Fibroblast of the aortic adventitia (primary cell): ENCODE measurements around the gene FANCD2. TPM values are rescaled to one million over a fixed set of nuclear protein-coding genes. Genes with fewer than 3 reads are reported as not detected.
A peak's percentile ranks its signal among the peaks of the same experiment; 100 is the strongest.
"Not testable (repeated sequence)": the region's sequence is repeated elsewhere in the genome, so short reads cannot be mapped to it uniquely, and the experiment has no call there.

ENCODE experiments used
- DNase-seq: peaks from one replicate; pipeline ENCODE4 v3.0.0-alpha.2; 2010; ENCODE audit warnings: low read depth
- H3K4me3 ChIP-seq: 2 replicates; pipeline ENCODE4 v1.5.1; 2011; ENCODE audit warnings: low read depth, mild to moderate bottlenecking, control low read depth, low read length, moderate library complexity
- CTCF ChIP-seq: IDR thresholded peaks from 2 replicates; pipeline ENCODE4 v1.5.1; 2011; ENCODE audit warnings: mild to moderate bottlenecking, low read length, control low read depth, inconsistent platforms; ENCODE audit not compliant: insufficient read depth
- total RNA-seq: library from RNA; depleted of rRNA; stranded (reverse); fragments of >200 nt; gene quantifications from 2 replicates; pipeline ENCODE4 v1.2.3, GENCODE V29; 2012; ENCODE audit warnings: low replicate concordance

Gene FANCD2
- total RNA-seq, 1 donor, result 26.8 TPM

- no peak for TF ChIP-seq CTCF
- H3K4me3 ChIP-seq, result no peak overlapping the region
- DNase-seq, result no peak
Measured at GRCh38 chr3:10122724-10123123, 96.5 kb downstream of the FANCD2 start.

GRCh38 chr3:10135872-10136271, 109.6 kb downstream of the FANCD2 start:
- H3K4me3 ChIP-seq, DNase-seq: not testable (repeated sequence)

DNA sequence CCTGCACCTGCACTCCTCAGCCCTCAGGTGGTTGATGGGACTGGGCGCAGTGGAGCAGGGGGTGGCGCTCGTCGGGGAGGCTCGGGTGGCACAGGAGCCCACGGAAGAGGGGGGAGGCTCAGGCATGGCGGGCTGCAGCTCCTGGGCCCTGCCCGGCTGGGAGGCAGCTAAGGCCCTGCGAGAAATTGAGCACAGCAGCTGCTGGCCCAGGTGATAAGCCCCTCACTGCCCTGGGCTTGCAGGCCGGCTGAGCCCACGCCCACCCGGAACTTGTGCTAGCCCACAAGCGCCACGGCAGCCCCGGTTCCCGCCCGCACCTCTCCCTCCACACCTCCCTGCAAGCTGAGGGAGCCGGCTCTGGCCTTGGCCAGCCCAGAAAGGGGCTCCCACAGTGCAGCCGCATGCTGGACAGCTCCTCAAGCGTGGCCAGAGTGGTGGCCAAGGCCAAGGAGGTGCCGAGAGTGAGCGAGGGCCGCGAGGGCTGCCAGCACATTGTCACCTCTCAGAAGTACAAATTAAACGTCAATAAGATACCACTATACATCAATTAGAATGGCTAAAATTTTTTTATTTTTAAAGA, 110.3 kb downstream of the FANCD2 start:
- DNase-seq, result no peak
- TF ChIP-seq CTCF, result no peak
- no peak overlapping the region for H3K4me3 ChIP-seq

DNA sequence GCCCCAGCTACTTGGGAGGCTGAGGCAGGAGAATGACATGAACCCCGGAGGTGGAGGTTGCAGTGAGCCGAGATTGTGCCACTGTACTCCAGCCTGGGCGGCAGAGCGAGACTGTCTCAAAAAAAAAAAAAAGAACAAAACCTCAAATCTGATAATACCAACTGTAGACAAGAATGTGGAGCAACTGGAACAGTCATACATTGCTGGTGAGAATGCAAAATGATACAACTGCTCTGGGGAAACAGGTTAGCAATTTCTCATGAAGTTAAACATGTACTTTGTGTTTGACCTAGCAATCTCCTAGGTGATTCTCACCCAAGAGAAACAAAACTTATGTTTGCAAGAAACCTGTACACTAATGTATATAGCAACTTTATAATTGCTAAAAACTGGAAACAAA, 110.9 kb downstream of the FANCD2 start:
- no peak overlapping the region for H3K4me3 ChIP-seq
- TF ChIP-seq CTCF, result no peak
- DNase-seq, result no peak

DNA sequence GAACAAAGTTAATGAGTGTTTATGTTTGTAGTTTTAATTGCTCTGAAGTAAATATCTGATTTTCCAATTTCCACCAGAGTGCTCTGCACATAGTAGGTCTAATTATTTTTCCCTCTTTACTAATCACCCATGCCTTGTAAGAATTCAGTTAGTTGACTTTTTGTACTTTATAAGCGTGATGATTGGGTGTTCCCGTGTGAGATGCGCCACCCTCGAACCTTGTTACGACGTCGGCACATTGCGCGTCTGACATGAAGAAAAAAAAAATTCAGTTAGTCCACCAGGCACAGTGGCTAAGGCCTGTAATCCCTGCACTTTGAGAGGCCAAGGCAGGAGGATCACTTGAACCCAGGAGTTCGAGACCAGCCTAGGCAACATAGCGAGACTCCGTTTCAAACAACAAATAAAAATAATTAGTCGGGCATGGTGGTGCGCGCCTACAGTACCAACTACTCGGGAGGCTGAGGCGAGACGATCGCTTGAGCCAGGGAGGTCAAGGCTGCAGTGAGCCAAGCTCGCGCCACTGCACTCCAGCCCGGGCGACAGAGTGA, 114.8 kb downstream of the FANCD2 start:
- no peak for TF ChIP-seq CTCF
- H3K4me3 ChIP-seq, result peak overlapping the region; percentile 25
- DNase-seq, result no peak

- H3K4me3 ChIP-seq, result peak overlapping the region; percentile 82
- no peak for TF ChIP-seq CTCF
- DNase-seq, result peak; percentile 29
Measured at GRCh38 chr3:10142707-10143560, 116.7 kb downstream of the FANCD2 start.

DNA sequence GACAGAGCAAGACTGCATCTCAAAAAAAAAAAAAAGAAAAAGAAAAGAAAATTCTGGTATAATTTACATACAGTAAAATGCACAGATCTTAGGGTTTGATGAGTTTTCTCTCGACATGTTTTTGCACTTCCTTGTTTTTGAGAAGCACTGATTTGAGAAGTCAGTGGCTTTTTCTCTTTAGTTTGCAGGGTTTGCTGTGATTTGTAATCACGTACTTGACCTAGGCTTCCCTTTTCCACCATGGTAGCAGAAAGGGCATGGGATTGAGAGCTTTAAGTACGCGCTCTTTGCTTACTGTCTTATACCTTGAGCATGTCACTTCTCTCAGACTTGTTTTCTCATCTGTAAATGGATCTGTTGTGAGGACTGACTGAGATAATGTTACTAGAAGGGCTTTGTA, 119.4 kb downstream of the FANCD2 start:
- DNase-seq, result no peak
- TF ChIP-seq CTCF, result no peak
- no peak overlapping the region for H3K4me3 ChIP-seq
